Activated naive CD4-positive, alpha-beta T cell treated with anti-CD3 and anti-CD28 coated beads, Interleukin-2, amount 50 U/mL, for 72 hours (primary cell): ENCODE results near the gene PUM2. TPM values are rescaled to one million over a fixed set of nuclear protein-coding genes. Genes with fewer than 3 reads are reported as not detected.

Experiments used
- ATAC-seq, 2 donors: fragments of 150-1000 bp; cut with Tn5 transposase; 2 replicates each; pipeline ENCODE4 v1.10.0; 2021; ENCODE audit warnings: mild to moderate bottlenecking in 2 of 2, moderate library complexity in 2 of 2
- DNase-seq, 2 donors: peaks; one replicate each; pipeline ENCODE4 v3.0.0; 2021 to 2022; ENCODE audit warnings: low spot score in 2 of 2
- H3K27ac Mint-ChIP-seq, 2 donors: one replicate each; pipeline ENCODE4 v1.8.0; 2022; ENCODE audit warnings: mild to moderate bottlenecking in 2 of 2, mixed read lengths in 2 of 2
- H3K36me3 Mint-ChIP-seq, 2 donors: one replicate each; pipeline ENCODE4 v1.8.0; 2022; ENCODE audit warnings: mixed read lengths in 2 of 2
- H3K9me3 Mint-ChIP-seq, 2 donors: one replicate each; pipeline ENCODE4 v1.8.0; 2022; ENCODE audit warnings: mixed read lengths in 2 of 2
- total RNA-seq, 2 donors: library from RNA; stranded (reverse); gene quantifications; one replicate each; pipeline ENCODE4 v1.2.3, GENCODE V29; 2022

The PUM2 gene
- total RNA-seq, 2 donors from 2014 or later = 99.0 to 111 TPM

GRCh38 chr2:20212459-20212870 lies 138.2 kb downstream of the PUM2 start:
- Mint-ChIP-seq H3K9me3 (no peaks in the 10 kb centered on the region), H3K27ac (no peak overlapping the region), H3K36me3 (no peaks in the 10 kb centered on the region)
- no peak for ATAC-seq
- DNase-seq = no peak

DNA sequence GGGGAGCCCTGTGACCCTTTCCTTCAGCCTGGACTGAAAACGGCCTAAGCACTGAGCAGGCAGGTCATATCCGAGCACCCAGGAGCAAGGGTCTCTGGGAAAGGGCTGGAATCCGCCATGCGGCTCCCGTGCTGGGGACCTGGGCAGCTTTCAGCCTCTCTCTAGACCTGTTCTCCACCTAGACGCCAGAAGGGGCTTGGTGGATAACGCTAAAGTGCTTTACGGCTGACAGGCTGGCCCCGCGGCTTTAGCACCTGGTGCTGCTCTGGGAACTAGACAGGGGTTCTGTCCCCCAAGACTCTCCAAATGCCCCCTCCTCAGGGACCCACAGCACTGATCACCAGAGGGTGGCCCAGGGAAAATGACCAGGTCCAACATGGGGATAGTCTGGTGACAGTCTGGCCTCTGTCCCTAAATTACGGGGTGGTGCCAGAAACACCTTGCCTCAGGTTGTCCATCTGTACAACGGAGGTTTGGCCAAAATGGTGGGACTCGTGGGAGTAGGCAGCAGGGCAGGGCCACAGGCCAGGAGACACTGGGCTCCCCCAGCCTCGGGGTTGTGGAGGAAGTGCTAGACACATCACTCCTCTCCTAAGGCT lies 138.7 kb downstream of the PUM2 start:
- no peaks in the 10 kb centered on the region for H3K36me3 Mint-ChIP-seq
- DNase-seq = no peak
- no peaks in the 10 kb centered on the region for H3K9me3 Mint-ChIP-seq
- H3K27ac Mint-ChIP-seq = no peak overlapping the region
- no peak for ATAC-seq

DNA sequence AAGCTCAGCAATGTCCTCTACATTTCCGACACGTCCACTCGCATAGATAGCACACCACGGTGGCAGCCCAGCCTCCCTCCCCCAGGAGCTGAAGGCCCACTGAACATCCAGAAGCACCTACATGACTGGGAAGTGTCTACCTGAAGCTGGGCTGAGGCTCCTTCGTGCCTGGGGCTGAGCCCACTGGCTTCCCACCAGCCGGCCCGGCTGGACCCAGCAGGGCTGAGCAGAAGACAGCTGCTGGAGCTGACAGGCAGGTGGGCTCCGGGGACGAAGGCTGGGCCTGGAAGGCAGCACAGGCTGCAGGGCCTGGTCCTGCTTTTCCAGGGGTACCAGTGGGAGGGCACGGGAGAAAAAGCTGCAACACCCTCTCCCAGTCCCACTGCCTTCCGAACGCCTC lies 139.2 kb downstream of the PUM2 start:
- Mint-ChIP-seq H3K27ac (no peak overlapping the region), H3K9me3 (no peaks in the 10 kb centered on the region), H3K36me3 (no peaks in the 10 kb centered on the region)
- no peak for DNase-seq
- ATAC-seq = no peak

DNA sequence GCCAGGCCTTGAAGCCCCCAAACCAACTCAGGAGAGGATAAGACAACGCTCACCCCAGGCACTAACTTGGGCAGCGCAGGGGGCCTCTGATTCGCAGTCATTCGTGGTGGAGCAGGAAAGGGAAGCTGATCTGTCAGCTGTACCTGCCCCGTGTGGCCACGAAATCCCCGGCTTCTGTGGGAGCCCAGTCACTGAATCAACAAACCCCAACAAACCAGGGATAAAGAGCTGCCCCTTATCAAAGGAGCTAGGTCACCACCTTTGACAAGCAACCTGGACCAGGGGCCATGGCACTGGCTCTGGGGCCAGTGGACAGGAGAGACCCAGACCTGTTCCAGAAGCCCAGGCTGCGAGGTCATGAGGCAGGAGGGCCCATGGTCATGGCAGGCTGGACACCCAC lies 140.2 kb downstream of the PUM2 start:
- H3K27ac Mint-ChIP-seq = no peak overlapping the region
- DNase-seq (no peak), ATAC-seq (no peak)
- H3K36me3 Mint-ChIP-seq = no peaks in the 10 kb centered on the region
- H3K9me3 Mint-ChIP-seq = no peaks in the 10 kb centered on the region

GRCh38 chr2:20209373-20210109 lies 141.1 kb downstream of the PUM2 start:
- no peaks in the 10 kb centered on the region for H3K36me3 Mint-ChIP-seq
- no peak for ATAC-seq
- no peaks in the 10 kb centered on the region for H3K9me3 Mint-ChIP-seq

GRCh38 chr2:20208476-20208859 lies 142.2 kb downstream of the PUM2 start:
- ATAC-seq (no peak), DNase-seq (no peak)
- H3K9me3 Mint-ChIP-seq = no peaks in the 10 kb centered on the region
- no peaks in the 10 kb centered on the region for H3K36me3 Mint-ChIP-seq
- no peak overlapping the region for H3K27ac Mint-ChIP-seq

More at GRCh38 chr2:20209373-20210109, 141.1 kb downstream of the PUM2 start:
- DNase-seq = no peak
- no peak overlapping the region for H3K27ac Mint-ChIP-seq

DNA sequence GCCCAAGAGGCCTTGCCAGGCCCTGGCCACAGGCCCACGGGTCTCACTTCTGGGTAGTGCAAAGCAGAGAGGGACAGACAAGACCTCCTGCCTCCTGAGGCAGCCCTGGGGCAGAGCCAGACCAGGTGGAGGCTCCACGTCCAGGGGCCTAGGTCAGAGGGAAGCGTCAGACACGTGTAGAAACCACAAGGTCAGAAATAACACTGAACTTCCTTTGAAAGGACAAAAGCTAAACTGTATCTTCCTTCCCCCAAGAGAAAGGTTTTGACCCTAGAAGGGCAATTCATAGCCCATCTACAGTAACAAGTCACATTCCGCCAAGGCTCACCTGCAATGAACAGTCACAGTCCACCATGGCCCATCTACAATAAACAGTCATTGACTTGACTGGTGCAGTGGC lies 143.6 kb downstream of the PUM2 start:
- no peak overlapping the region for H3K27ac Mint-ChIP-seq
- DNase-seq = no peak
- no peak for ATAC-seq
- H3K9me3 Mint-ChIP-seq = no peaks in the 10 kb centered on the region
- no peaks in the 10 kb centered on the region for H3K36me3 Mint-ChIP-seq

DNA sequence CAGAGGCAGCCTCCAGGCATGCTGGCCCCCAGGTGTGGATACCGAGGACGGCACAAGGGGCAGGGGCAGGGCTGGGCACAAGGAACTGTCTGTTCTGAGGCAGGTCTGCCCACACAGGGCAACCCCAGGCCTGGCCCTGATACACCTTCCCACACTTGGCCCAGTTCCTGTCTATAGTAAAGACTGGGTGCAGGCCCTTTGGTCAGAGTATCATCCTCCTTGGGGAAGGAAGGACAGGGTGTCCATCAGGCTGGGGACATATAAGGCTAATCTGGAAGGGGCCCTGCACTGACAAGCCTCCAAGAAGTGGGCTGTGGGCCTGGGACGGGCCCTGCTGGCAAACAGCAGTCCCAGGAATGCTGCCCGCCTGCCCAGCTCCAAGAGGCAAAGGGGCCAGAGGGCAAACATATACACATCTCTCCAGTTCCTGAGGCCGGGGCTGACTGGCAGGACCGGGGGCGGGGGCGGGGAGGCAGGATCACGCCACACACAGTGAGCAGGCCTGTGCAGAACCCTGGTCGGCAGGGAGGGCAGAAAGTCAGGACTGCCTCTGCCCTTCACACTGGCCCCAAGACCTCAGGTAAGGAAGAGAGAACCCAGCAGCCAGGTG lies 144.6 kb downstream of the PUM2 start:
- Mint-ChIP-seq H3K27ac (no peak overlapping the region), H3K9me3 (no peaks in the 10 kb centered on the region), H3K36me3 (no peaks in the 10 kb centered on the region)
- ATAC-seq = no peak
- no peak for DNase-seq

DNA sequence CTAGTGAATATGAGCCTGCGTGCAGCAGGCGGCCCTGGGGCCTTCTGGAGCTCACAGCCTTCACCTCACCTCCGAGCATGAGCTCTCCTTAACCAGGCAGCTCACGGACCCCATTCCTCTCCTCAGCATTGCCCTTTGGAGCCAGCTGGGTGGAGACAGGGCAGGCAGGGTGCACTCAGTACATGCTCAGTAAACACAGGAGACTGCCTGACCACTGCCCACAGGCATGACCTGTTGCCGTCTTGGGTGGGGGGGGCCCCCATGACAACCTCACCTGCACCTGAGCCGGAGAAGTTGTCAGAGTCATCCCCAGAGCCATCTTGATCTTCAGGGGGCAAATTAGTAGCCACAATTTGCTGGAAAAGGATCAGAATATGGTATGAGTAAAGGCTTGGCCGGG lies 145.6 kb downstream of the PUM2 start:
- no peaks in the 10 kb centered on the region for H3K9me3 Mint-ChIP-seq
- no peak overlapping the region for H3K27ac Mint-ChIP-seq
- no peak for ATAC-seq
- DNase-seq = no peak
- no peaks in the 10 kb centered on the region for H3K36me3 Mint-ChIP-seq

DNA sequence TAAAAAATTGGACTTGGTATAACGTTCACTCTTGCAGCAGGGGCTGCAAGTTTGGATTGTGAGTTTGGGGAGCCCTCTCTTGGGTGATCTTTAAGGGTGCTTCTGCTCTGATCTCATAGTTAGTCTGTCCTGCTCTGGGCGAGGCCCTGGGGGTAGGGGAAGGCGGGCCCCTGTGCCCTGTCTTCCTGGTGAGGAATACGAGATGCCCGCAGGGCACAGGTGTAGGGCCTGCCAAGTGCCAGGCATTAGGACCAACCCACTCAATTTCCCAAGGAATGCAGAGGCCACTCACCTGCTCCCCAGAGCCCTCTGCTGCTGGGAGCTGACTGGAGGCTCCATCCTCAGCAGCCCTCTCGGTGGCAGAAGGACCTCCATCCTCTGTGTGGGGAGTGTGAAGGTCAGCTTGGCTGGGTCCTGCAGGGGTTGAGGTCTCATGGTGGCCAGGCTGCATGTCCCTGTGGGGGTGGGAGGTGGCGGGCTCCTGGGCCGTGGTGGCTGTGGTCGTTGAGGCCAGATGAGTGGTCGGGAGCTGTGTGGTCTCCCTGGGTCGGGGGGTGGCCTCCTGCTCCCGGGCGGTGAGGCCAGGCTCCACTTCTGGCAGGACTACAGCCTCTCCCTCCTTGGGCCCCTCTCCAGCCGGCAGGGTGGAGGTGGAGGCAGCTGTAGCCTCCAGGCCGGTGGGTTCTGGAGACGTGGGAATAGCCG lies 147.0 kb downstream of the PUM2 start:
- Mint-ChIP-seq H3K36me3 (no peaks in the 10 kb centered on the region), H3K27ac (no peak overlapping the region), H3K9me3 (no peaks in the 10 kb centered on the region)
- no peak for DNase-seq
- no peak for ATAC-seq

GRCh38 chr2:20203072-20203471 lies 147.6 kb downstream of the PUM2 start:
- Mint-ChIP-seq H3K27ac (no peak overlapping the region), H3K36me3 (no peaks in the 10 kb centered on the region), H3K9me3 (no peaks in the 10 kb centered on the region)
- no peak for DNase-seq
- no peak for ATAC-seq

DNA sequence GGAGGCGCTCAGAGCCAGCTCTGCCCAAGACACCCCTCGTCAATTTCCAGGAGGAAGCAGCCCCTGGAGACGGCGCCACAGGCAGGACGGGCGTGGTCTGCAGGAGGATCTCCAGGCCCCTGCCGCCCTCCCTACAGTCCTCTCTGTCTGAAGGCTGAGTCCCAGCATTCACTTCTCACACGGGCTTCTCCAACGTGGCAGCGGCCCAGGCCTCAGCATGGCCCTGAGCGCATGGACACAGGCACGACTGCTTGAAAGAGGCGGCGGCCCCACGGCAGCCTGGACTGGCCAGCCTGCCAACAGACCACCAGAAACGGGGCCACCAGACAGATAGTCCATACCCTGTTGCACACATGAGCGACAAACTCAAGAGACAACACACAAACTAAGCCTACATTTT lies 149.0 kb downstream of the PUM2 start:
- no peaks in the 10 kb centered on the region for H3K9me3 Mint-ChIP-seq
- H3K36me3 Mint-ChIP-seq = no peaks in the 10 kb centered on the region
- H3K27ac Mint-ChIP-seq = no peak overlapping the region
- no peak for ATAC-seq
- DNase-seq = no peak

- ATAC-seq (no peak), DNase-seq (no peak)
- Mint-ChIP-seq H3K27ac (no peak overlapping the region), H3K9me3 (no peaks in the 10 kb centered on the region), H3K36me3 (no peaks in the 10 kb centered on the region)
Measured at GRCh38 chr2:20200697-20201555, 149.7 kb downstream of the PUM2 start.

DNA sequence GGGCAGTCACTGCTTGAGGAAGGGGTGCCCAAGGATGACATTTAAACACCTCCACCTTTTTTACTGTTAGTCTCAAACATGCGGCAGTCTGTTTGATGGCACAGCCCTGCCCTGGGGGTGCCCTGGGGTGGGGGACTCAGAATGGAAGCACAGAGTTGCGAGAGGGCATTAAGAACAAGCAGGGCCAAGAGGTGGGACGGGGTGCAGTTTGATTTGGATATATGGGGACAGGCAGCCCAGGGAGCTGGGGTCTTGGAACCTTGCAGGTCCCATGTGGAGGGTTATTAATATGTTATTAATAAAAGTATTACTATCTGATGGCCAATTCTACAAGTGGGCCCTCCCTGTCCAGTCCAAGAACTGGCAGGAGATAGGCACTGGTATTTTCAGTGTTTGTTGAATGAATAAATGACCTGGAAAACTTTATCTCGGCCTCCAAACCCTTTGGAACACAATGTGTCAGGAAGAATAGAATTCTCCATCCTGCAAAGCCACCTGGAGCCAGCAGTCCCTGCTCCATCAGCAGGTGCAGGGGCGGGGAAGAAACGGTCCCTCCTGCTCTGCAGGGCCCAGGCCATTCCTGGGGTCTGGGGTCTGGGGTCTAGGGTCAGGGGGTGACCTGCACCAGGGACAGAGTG lies 150.9 kb downstream of the PUM2 start:
- no peak overlapping the region for H3K27ac Mint-ChIP-seq
- ATAC-seq = no peak
- H3K9me3 Mint-ChIP-seq = no peaks in the 10 kb centered on the region
- no peaks in the 10 kb centered on the region for H3K36me3 Mint-ChIP-seq
- no peak for DNase-seq

- ATAC-seq = no peak
- Mint-ChIP-seq H3K36me3 (no peaks in the 10 kb centered on the region), H3K27ac (no peak overlapping the region), H3K9me3 (no peaks in the 10 kb centered on the region)
- DNase-seq = no peak
Measured at GRCh38 chr2:20198796-20199632, 151.6 kb downstream of the PUM2 start.
